RWPE2 (cell line): Measurements from ENCODE around the gene CFAP90.

Experiments
- ATAC-seq: fragments of 200-7000 bp; cut with Tn5 transposase; 3 replicates; pipeline ENCODE4 v1.9.1; 2021; ENCODE audit warnings: low read depth
- DNase-seq: peaks from one replicate; pipeline ENCODE4 v3.0.0-alpha.2; 2020; ENCODE audit warnings: low spot score
- H3K27ac ChIP-seq: fragments of 450-650 bp; 2 replicates; pipeline ENCODE4 v1.5.1; 2017; ENCODE audit warnings: mild to moderate bottlenecking; ENCODE audit not compliant: poor library complexity, severe bottlenecking
- H3K27me3 ChIP-seq: fragments of 250-450 bp; sonication (Bioruptor Pico); 2 replicates; pipeline ENCODE4 v1.5.1; 2021; ENCODE audit warnings: mild to moderate bottlenecking, moderate library complexity; ENCODE audit not compliant: insufficient read depth, poor library complexity, severe bottlenecking
- H3K36me3 ChIP-seq: fragments of 250-450 bp; sonication (Bioruptor Pico); 2 replicates; pipeline ENCODE4 v1.5.1; 2020; ENCODE audit warnings: low read depth, mild to moderate bottlenecking, moderate library complexity
- H3K4me1 ChIP-seq: fragments of 250-450 bp; sonication (Bioruptor Pico); 2 replicates; pipeline ENCODE4 v1.5.1; 2021; ENCODE audit warnings: mild to moderate bottlenecking, moderate library complexity; ENCODE audit not compliant: insufficient read depth, poor library complexity, severe bottlenecking
- H3K4me3 ChIP-seq: fragments of 250-450 bp; sonication (Bioruptor Pico); 2 replicates; pipeline ENCODE4 v1.5.1; 2021; ENCODE audit warnings: mild to moderate bottlenecking, moderate library complexity; ENCODE audit not compliant: severe bottlenecking
- H3K9me3 ChIP-seq: fragments of 250-450 bp; sonication (Bioruptor Pico); 2 replicates; pipeline ENCODE4 v1.5.1; 2021; ENCODE audit warnings: mild to moderate bottlenecking, moderate library complexity; ENCODE audit not compliant: severe bottlenecking
- CTCF ChIP-seq: fragments of 450-650 bp; IDR thresholded peaks from one replicate; pipeline ENCODE4 v1.5.1; 2017; ENCODE audit warnings: mild to moderate bottlenecking, moderate library complexity; ENCODE audit not compliant: poor library complexity, severe bottlenecking

CFAP90 gene

GRCh38 chr5:7886849-7887475 lies 36.0 kb upstream of the CFAP90 start:
- Histone ChIP-seq H3K36me3 (peaks cover 92% of the 10 kb centered on the region), H3K27me3 (no peaks in the 10 kb centered on the region), H3K9me3 (no peaks in the 10 kb centered on the region), H3K27ac (no peak overlapping the region), H3K4me3 (no peak overlapping the region), H3K4me1 (no peaks in the 10 kb centered on the region)
- DNase-seq, result no peak
- TF ChIP-seq CTCF, result peak; percentile 82
- ATAC-seq, result peak; percentile 56; the same call in 2 of the 3 replicates

GRCh38 chr5:7884491-7885267 lies 33.7 kb upstream of the CFAP90 start:
- no peaks in the 10 kb centered on the region for H3K4me1 ChIP-seq
- ATAC-seq (no peak), DNase-seq (no peak)
- H3K36me3 ChIP-seq, result peaks cover 93% of the 10 kb centered on the region
- TF ChIP-seq CTCF, result no peak
- no peak overlapping the region for H3K4me3 ChIP-seq
- H3K27me3 ChIP-seq, result no peaks in the 10 kb centered on the region
- H3K9me3 ChIP-seq, result no peaks in the 10 kb centered on the region
- no peak overlapping the region for H3K27ac ChIP-seq

GRCh38 chr5:7882926-7883325 lies 32.0 kb upstream of the CFAP90 start:
- ATAC-seq, result no peak
- H3K9me3 ChIP-seq, result no peaks in the 10 kb centered on the region
- no peak for DNase-seq
- H3K4me1 ChIP-seq, result peaks cover 2% of the 10 kb centered on the region
- TF ChIP-seq CTCF, result no peak
- H3K36me3 ChIP-seq, result peaks cover 93% of the 10 kb centered on the region
- no peaks in the 10 kb centered on the region for H3K27me3 ChIP-seq
- H3K27ac ChIP-seq, result no peak overlapping the region
- no peak overlapping the region for H3K4me3 ChIP-seq

GRCh38 chr5:7881816-7882215 lies 30.9 kb upstream of the CFAP90 start:
- DNase-seq, result no peak
- H3K27ac ChIP-seq, result no peak overlapping the region
- H3K9me3 ChIP-seq, result no peaks in the 10 kb centered on the region
- H3K36me3 ChIP-seq, result peaks cover 97% of the 10 kb centered on the region
- no peak overlapping the region for H3K4me3 ChIP-seq
- no peak for ATAC-seq
- peaks cover 2% of the 10 kb centered on the region for H3K4me1 ChIP-seq
- no peaks in the 10 kb centered on the region for H3K27me3 ChIP-seq
- no peak for TF ChIP-seq CTCF

- Histone ChIP-seq H3K27ac (no peak overlapping the region), H3K4me1 (peaks cover 2% of the 10 kb centered on the region), H3K4me3 (no peak overlapping the region), H3K27me3 (no peaks in the 10 kb centered on the region), H3K36me3 (peaks cover 97% of the 10 kb centered on the region), H3K9me3 (no peaks in the 10 kb centered on the region)
- ATAC-seq, result no peak
- no peak for TF ChIP-seq CTCF
- no peak for DNase-seq
These were observed 30.2 kb upstream of the CFAP90 start for GRCh38 chr5:7881091-7881490.
